OCI-LY7 (cell line): ENCODE results near the gene TUBB6. TPM values are rescaled to one million over a fixed set of nuclear protein-coding genes. Genes with fewer than 3 reads are reported as not detected.
A peak's percentile ranks its signal among the peaks of the same experiment; 100 is the strongest.

Experiments
- BruUV-seq: library from RNA; stranded (reverse); fragments of 400-500 nt; replicated peaks from 2 replicates; lab custom pipeline; 2021; lab: Mats Ljungman, UMichigan
- CTCF ChIA-PET: fragments of 300-600 bp; sonication (Branson Sonifier 250); formaldehyde crosslinking; loops from one replicate; lab custom pipeline; 2022; ENCODE audit warnings: antibody characterized with exemption; ENCODE audit not compliant: unreplicated experiment; lab: Charles Lee
- POLR2A ChIA-PET: fragments of 300-600 bp; sonication (Branson Sonifier 250); formaldehyde crosslinking; loops from one replicate; lab custom pipeline; 2022; ENCODE audit warnings: antibody characterized with exemption; lab: Charles Lee
- DNase-seq: peaks from one replicate; pipeline ENCODE4 v3.0.0-alpha.2; 2015; ENCODE audit warnings: low spot score
- H2AFZ ChIP-seq: fragments of 200-600 bp; sonication (generic), shearing (Covaris generic); 2 replicates; pipeline ENCODE4 v1.6.1; 2014; ENCODE audit warnings: mild to moderate bottlenecking, antibody characterized with exemption, low read length, moderate library complexity
- H3K27ac ChIP-seq: fragments of 200-600 bp; sonication (generic); 2 replicates; pipeline ENCODE4 v1.5.1; 2014; ENCODE audit warnings: mixed run types, low read depth, mild to moderate bottlenecking, moderate library complexity, low read length, inconsistent platforms; ENCODE audit not compliant: poor library complexity, severe bottlenecking
- H3K36me3 ChIP-seq: fragments of 200-600 bp; sonication (generic); 2 replicates; pipeline ENCODE4 v1.6.1; 2014; ENCODE audit warnings: mild to moderate bottlenecking, antibody characterized with exemption, low read length, moderate library complexity, mixed read lengths; ENCODE audit not compliant: insufficient read depth
- H3K4me1 ChIP-seq: fragments of 200-600 bp; sonication (generic); 2 replicates; pipeline ENCODE4 v1.5.1; 2014; ENCODE audit warnings: mild to moderate bottlenecking, low read length; ENCODE audit not compliant: insufficient read depth, poor library complexity, severe bottlenecking
- H3K4me2 ChIP-seq: fragments of 200-600 bp; sonication (generic); 2 replicates; pipeline ENCODE4 v1.6.1; 2014; ENCODE audit warnings: mild to moderate bottlenecking, low read length
- H3K4me3 ChIP-seq: fragments of 200-600 bp; sonication (generic); 2 replicates; pipeline ENCODE4 v1.5.1; 2014; ENCODE audit warnings: mild to moderate bottlenecking, low read depth, low read length; ENCODE audit not compliant: poor library complexity, severe bottlenecking
- H3K79me2 ChIP-seq: fragments of 200-600 bp; sonication (generic); 2 replicates; pipeline ENCODE4 v1.6.1; 2016; ENCODE audit warnings: low read depth, mild to moderate bottlenecking, low read length, moderate library complexity, mixed read lengths; ENCODE audit not compliant: insufficient read depth
- H3K9me2 ChIP-seq: fragments of 200-600 bp; sonication (generic); 2 replicates; pipeline ENCODE4 v1.6.1; 2016; ENCODE audit warnings: mild to moderate bottlenecking, low read length, mixed read lengths; ENCODE audit not compliant: insufficient read depth
- H3K9me3 ChIP-seq: fragments of 200-600 bp; sonication (generic); 2 replicates; pipeline ENCODE4 v1.6.1; 2014; ENCODE audit warnings: mild to moderate bottlenecking, mixed run types, low read length, mixed read lengths
- H4K20me1 ChIP-seq: fragments of 200-600 bp; sonication (generic); 2 replicates; pipeline ENCODE4 v1.6.1; 2014; ENCODE audit warnings: mild to moderate bottlenecking, antibody characterized with exemption, low read length, moderate library complexity, mixed read lengths; ENCODE audit not compliant: insufficient read depth
- CTCF ChIP-seq: fragments of 200-600 bp; sonication (generic); conservative IDR thresholded peaks from 2 replicates; pipeline ENCODE4 v1.5.1; 2014; ENCODE audit warnings: mild to moderate bottlenecking, antibody characterized with exemption, low read length, moderate library complexity, mixed read lengths
- EZH2phosphoT487 ChIP-seq: fragments of 200-600 bp; sonication (generic); IDR thresholded peaks from 2 replicates; pipeline ENCODE4 v1.6.1; 2018; ENCODE audit warnings: low read depth, borderline replicate concordance, mild to moderate bottlenecking, mixed run types, antibody characterized with exemption, low read length, moderate library complexity, mixed read lengths
- intact Hi-C: fragments of 100-400 bp; cut with micrococcal nuclease; formaldehyde crosslinking; loops from one replicate; pipeline ENCODE4 v1.10.0; 2022; ENCODE audit not compliant: unreplicated experiment
- total RNA-seq, 2 experiments: library from RNA; depleted of rRNA in 1 of 2; stranded (reverse); fragments of >200 nt in 1 of 2; shearing (Covaris generic) in 1 of 2; gene quantifications; 2 replicates each; pipeline ENCODE4 v1.2.3, GENCODE V29; 2014 to 2022

TUBB6 gene
- total RNA-seq, 2 experiments from 2014 or later = not detected

DNA sequence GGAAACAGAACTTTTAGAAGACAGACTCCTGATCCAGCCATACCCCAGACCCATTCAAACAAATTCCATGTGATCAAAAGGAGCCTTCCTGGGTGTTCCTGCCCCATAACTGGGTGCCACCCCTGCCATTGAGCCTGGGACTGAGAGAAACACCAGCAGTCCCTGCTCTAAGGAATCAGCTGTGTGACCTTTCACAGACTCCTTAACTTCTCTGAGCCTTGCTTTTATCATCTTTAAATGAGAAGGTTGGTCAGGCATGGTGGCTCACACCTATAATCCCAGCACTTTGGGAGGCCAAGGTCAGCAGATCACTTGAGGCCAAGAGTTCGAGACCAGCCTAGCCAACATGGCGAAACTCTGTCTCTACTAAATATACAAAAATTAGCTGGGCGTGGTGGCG is 33.2 kb upstream of the TUBB6 start:
- BruUV-seq = no TSS peak
- intact Hi-C loops = no loop called here
- CTCF ChIA-PET = no interaction called here

GRCh38 chr18:12276736-12277554 is 31.1 kb upstream of the TUBB6 start:
- H3K36me3 ChIP-seq = no peaks in the 10 kb centered on the region
- H3K9me2 ChIP-seq = no peaks in the 10 kb centered on the region
- H3K79me2 ChIP-seq = no peaks in the 10 kb centered on the region
- H3K4me3 ChIP-seq = no peak overlapping the region
- no peak for DNase-seq
- no peaks in the 10 kb centered on the region for H4K20me1 ChIP-seq
- no peak overlapping the region for H3K4me2 ChIP-seq
- H3K27ac ChIP-seq = no peak overlapping the region
- TF ChIP-seq EZH2phosphoT487 (no peak), CTCF (no peak)
- no peak overlapping the region for H2AFZ ChIP-seq
- ChIA-PET POLR2A (interaction anchor here (0.9 kb wide), 1 partner anchor 43 kb away, joined by 3 read pairs; no protein-coding TSS in a partner anchor), CTCF (no interaction called here)
- no peaks in the 10 kb centered on the region for H3K9me3 ChIP-seq
- no TSS peak for BruUV-seq
- intact Hi-C loops = no loop called here
- no peaks in the 10 kb centered on the region for H3K4me1 ChIP-seq

More for the DNA sequence above, 33.2 kb upstream of the TUBB6 start:
- H3K79me2 ChIP-seq = no peaks in the 10 kb centered on the region
- TF ChIP-seq EZH2phosphoT487 (no peak), CTCF (no peak)
- H3K36me3 ChIP-seq = no peaks in the 10 kb centered on the region
- no peak overlapping the region for H3K4me2 ChIP-seq
- DNase-seq = no peak
- no peak overlapping the region for H3K27ac ChIP-seq
- H3K4me1 ChIP-seq = no peaks in the 10 kb centered on the region
- POLR2A ChIA-PET = interaction anchor here (0.8 kb wide), 1 partner anchor 10 kb away, joined by 3 read pairs; no protein-coding TSS in a partner anchor
- H3K9me3 ChIP-seq = no peaks in the 10 kb centered on the region
- H3K9me2 ChIP-seq = no peaks in the 10 kb centered on the region
- no peak overlapping the region for H3K4me3 ChIP-seq
- H2AFZ ChIP-seq = no peak overlapping the region
- H4K20me1 ChIP-seq = no peaks in the 10 kb centered on the region

DNA sequence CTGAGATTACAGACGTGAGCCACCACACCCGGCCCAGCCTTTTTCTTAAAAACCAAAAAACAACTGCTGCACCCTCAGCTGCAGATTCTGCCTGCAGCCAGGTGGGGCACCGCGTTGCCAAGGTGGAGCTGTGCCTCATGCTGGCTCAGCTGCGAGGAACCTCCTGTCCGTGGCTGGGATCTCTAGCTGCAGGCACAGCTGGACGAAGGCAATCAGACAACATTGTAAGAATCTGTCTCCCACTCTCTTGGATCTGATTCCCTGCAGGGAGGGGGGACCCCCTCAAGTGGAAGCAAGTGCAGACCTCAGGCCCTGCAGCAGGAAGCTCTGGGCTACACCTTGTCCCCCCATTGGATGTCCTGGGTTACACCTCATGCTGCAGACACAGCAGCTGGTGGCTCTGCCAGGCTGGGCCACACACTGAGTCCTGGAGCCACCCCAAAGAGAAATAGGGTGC is 29.8 kb upstream of the TUBB6 start:
- POLR2A ChIA-PET = interaction anchor here (0.6 to 1.5 kb wide), 4 partner anchors 12 to 754 kb away, joined by 3 to 6 read pairs (median 4); no protein-coding TSS in a partner anchor
- Histone ChIP-seq H3K4me1 (no peaks in the 10 kb centered on the region), H3K4me2 (no peak overlapping the region), H3K27ac (no peak overlapping the region), H3K9me2 (no peaks in the 10 kb centered on the region), H3K79me2 (no peaks in the 10 kb centered on the region), H3K9me3 (no peaks in the 10 kb centered on the region), H3K4me3 (no peak overlapping the region), H3K36me3 (no peaks in the 10 kb centered on the region), H2AFZ (0 out of 2 replicates have a peak overlapping the region, but pooled peaks have one; percentile 19), H4K20me1 (no peaks in the 10 kb centered on the region)
- CTCF ChIA-PET = no interaction called here
- intact Hi-C loops = no loop called here
- TF ChIP-seq CTCF (peak; percentile 62), EZH2phosphoT487 (no peak)
- no TSS peak for BruUV-seq
- DNase-seq = peak; percentile 23
